ENCODE data around the gene PER2. TPM values are rescaled to one million over a fixed set of nuclear protein-coding genes. Genes with fewer than 3 reads are reported as not detected.
A peak's percentile ranks its signal among the peaks of the same experiment; 100 is the strongest.
"Not testable (repeated sequence)": the region's sequence is repeated elsewhere in the genome, so short reads cannot be mapped to it uniquely, and the experiment has no call there.

The PER2 gene
- total RNA-seq, 1 experiment from 2014 or later = 23.3 TPM

- H3K4me2 ChIP-seq (ENCODE audit: low read depth, low read length, poor library complexity, severe bottlenecking) = no peak overlapping the region
- H3K4me3 ChIP-seq (ENCODE audit: low read length) = no peak overlapping the region
- H3K9me3 ChIP-seq (ENCODE audit: low read length) = no peaks in the 10 kb centered on the region
- H3K4me1 ChIP-seq (ENCODE audit: low read length) = peaks cover 6% of the 10 kb centered on the region
- no peak overlapping the region for H2AFZ ChIP-seq (ENCODE audit: low read length)
- no peak for DNase-seq
- H3K27me3 ChIP-seq (ENCODE audit: low read length) = no peaks in the 10 kb centered on the region
- H3K9me2 ChIP-seq (replicated peaks; ENCODE audit: insufficient read depth, low read length) = no peaks in the 10 kb centered on the region
- peaks cover 36% of the 10 kb centered on the region for H3K79me2 ChIP-seq (ENCODE audit: low read length)
- peaks cover 37% of the 10 kb centered on the region for H3K36me3 ChIP-seq (ENCODE audit: insufficient read depth, low read length)
- H3K9ac ChIP-seq (ENCODE audit: low read length) = no peak overlapping the region
- no peaks in the 10 kb centered on the region for H4K20me1 ChIP-seq (ENCODE audit: insufficient read depth, low read depth, low read length)
- H3K27ac ChIP-seq (ENCODE audit: low read length) = no peak overlapping the region
Observed at GRCh38 chr2:238327751-238328150, 39.3 kb upstream of the PER2 start.

GRCh38 chr2:238326801-238327365 lies 38.5 kb upstream of the PER2 start:
- no peak overlapping the region for H3K9ac ChIP-seq (ENCODE audit: low read length)
- H3K4me1 ChIP-seq (ENCODE audit: low read length) = peaks cover 4% of the 10 kb centered on the region
- H4K20me1 ChIP-seq (ENCODE audit: insufficient read depth, low read depth, low read length) = no peaks in the 10 kb centered on the region
- no peak overlapping the region for H3K4me3 ChIP-seq (ENCODE audit: low read length)
- no peaks in the 10 kb centered on the region for H3K27me3 ChIP-seq (ENCODE audit: low read length)
- no peak for DNase-seq
- no peak overlapping the region for H3K27ac ChIP-seq (ENCODE audit: low read length)
- H3K36me3 ChIP-seq (ENCODE audit: insufficient read depth, low read length) = peaks cover 37% of the 10 kb centered on the region
- H2AFZ ChIP-seq (ENCODE audit: low read length) = no peak overlapping the region
- no peaks in the 10 kb centered on the region for H3K9me2 ChIP-seq (replicated peaks; ENCODE audit: insufficient read depth, low read length)
- H3K4me2 ChIP-seq (ENCODE audit: low read depth, low read length, poor library complexity, severe bottlenecking) = no peak overlapping the region
- no peaks in the 10 kb centered on the region for H3K9me3 ChIP-seq (ENCODE audit: low read length)
- H3K79me2 ChIP-seq (ENCODE audit: low read length) = peaks cover 33% of the 10 kb centered on the region

GRCh38 chr2:238325694-238326093 lies 37.3 kb upstream of the PER2 start:
- no peaks in the 10 kb centered on the region for H3K9me2 ChIP-seq (replicated peaks; ENCODE audit: insufficient read depth, low read length)
- H3K4me2 ChIP-seq (ENCODE audit: low read depth, low read length, poor library complexity, severe bottlenecking) = no peak overlapping the region
- no peak overlapping the region for H2AFZ ChIP-seq (ENCODE audit: low read length)
- H3K4me3 ChIP-seq (ENCODE audit: low read length) = no peak overlapping the region
- H3K27ac ChIP-seq (ENCODE audit: low read length) = no peak overlapping the region
- no peak overlapping the region for H3K9ac ChIP-seq (ENCODE audit: low read length)
- no peaks in the 10 kb centered on the region for H4K20me1 ChIP-seq (ENCODE audit: insufficient read depth, low read depth, low read length)
- no peaks in the 10 kb centered on the region for H3K27me3 ChIP-seq (ENCODE audit: low read length)
- H3K36me3 ChIP-seq (ENCODE audit: insufficient read depth, low read length) = peaks cover 37% of the 10 kb centered on the region
- H3K9me3 ChIP-seq (ENCODE audit: low read length) = no peaks in the 10 kb centered on the region
- peaks cover 44% of the 10 kb centered on the region for H3K79me2 ChIP-seq (ENCODE audit: low read length)
- H3K4me1 ChIP-seq (ENCODE audit: low read length) = peaks cover 12% of the 10 kb centered on the region
- DNase-seq = no peak

DNA sequence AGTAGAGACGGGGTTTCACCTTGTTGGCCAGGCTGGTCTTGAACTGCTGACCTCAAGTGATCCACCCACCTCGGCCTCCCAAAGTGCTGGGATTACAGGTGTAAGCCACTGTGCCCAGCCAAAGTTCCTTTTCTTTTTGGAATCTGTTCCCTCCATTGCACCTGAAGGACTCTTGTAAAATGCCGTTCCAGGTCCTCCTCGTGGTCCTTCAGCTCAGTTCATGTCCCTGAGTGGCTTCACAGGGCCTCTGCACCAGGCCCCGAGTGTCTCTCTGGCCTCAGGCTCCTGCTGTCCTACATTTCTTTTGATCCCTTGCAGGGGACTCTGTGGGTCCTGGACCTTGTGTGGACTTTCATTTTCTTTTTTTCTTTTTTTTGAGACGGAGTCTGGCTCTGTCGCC lies 35.8 kb upstream of the PER2 start:
- H4K20me1 ChIP-seq (ENCODE audit: insufficient read depth, low read depth, low read length); H3K27ac ChIP-seq (ENCODE audit: low read length); H3K4me3 ChIP-seq (ENCODE audit: low read length); DNase-seq; H3K9ac ChIP-seq (ENCODE audit: low read length); H2AFZ ChIP-seq (ENCODE audit: low read length); H3K9me2 ChIP-seq (replicated peaks; ENCODE audit: insufficient read depth, low read length); H3K4me2 ChIP-seq (ENCODE audit: low read depth, low read length, poor library complexity, severe bottlenecking); H3K27me3 ChIP-seq (ENCODE audit: low read length); H3K9me3 ChIP-seq (ENCODE audit: low read length): not testable (repeated sequence)
- peaks cover 37% of the 10 kb centered on the region for H3K36me3 ChIP-seq (ENCODE audit: insufficient read depth, low read length)
- peaks cover 16% of the 10 kb centered on the region for H3K4me1 ChIP-seq (ENCODE audit: low read length)
- peaks cover 40% of the 10 kb centered on the region for H3K79me2 ChIP-seq (ENCODE audit: low read length)

- H3K27ac ChIP-seq (ENCODE audit: low read length) = no peak overlapping the region
- H3K9ac ChIP-seq (ENCODE audit: low read length) = peak overlapping the region; percentile 67
- no peaks in the 10 kb centered on the region for H3K9me2 ChIP-seq (replicated peaks; ENCODE audit: insufficient read depth, low read length)
- DNase-seq = no peak
- no peaks in the 10 kb centered on the region for H3K27me3 ChIP-seq (ENCODE audit: low read length)
- peaks cover 21% of the 10 kb centered on the region for H3K36me3 ChIP-seq (ENCODE audit: insufficient read depth, low read length)
- H3K4me2 ChIP-seq (ENCODE audit: low read depth, low read length, poor library complexity, severe bottlenecking) = peak overlapping the region; percentile 73
- no peak overlapping the region for H2AFZ ChIP-seq (ENCODE audit: low read length)
- peaks cover 40% of the 10 kb centered on the region for H3K79me2 ChIP-seq (ENCODE audit: low read length)
- H3K4me1 ChIP-seq (ENCODE audit: low read length) = peaks cover 16% of the 10 kb centered on the region
- H3K4me3 ChIP-seq (ENCODE audit: low read length) = peak overlapping the region; percentile 69; the same call in 1 of the 2 replicates
- H3K9me3 ChIP-seq (ENCODE audit: low read length) = no peaks in the 10 kb centered on the region
- no peaks in the 10 kb centered on the region for H4K20me1 ChIP-seq (ENCODE audit: insufficient read depth, low read depth, low read length)
Observed at GRCh38 chr2:238322001-238322411, 33.6 kb upstream of the PER2 start.

GRCh38 chr2:238321467-238321866 lies 33.1 kb upstream of the PER2 start:
- peaks cover 16% of the 10 kb centered on the region for H3K4me1 ChIP-seq (ENCODE audit: low read length)
- H3K27me3 ChIP-seq (ENCODE audit: low read length) = no peaks in the 10 kb centered on the region
- no peak overlapping the region for H3K27ac ChIP-seq (ENCODE audit: low read length)
- no peak overlapping the region for H2AFZ ChIP-seq (ENCODE audit: low read length)
- H3K36me3 ChIP-seq (ENCODE audit: insufficient read depth, low read length) = peaks cover 15% of the 10 kb centered on the region
- H3K9ac ChIP-seq (ENCODE audit: low read length) = peak overlapping the region; percentile 67
- peak overlapping the region; percentile 73 for H3K4me2 ChIP-seq (ENCODE audit: low read depth, low read length, poor library complexity, severe bottlenecking)
- H4K20me1 ChIP-seq (ENCODE audit: insufficient read depth, low read depth, low read length) = no peaks in the 10 kb centered on the region
- peaks cover 40% of the 10 kb centered on the region for H3K79me2 ChIP-seq (ENCODE audit: low read length)
- no peaks in the 10 kb centered on the region for H3K9me2 ChIP-seq (replicated peaks; ENCODE audit: insufficient read depth, low read length)
- H3K9me3 ChIP-seq (ENCODE audit: low read length) = no peaks in the 10 kb centered on the region
- no peak for DNase-seq
- H3K4me3 ChIP-seq (ENCODE audit: low read length) = peak overlapping the region; percentile 69

DNA sequence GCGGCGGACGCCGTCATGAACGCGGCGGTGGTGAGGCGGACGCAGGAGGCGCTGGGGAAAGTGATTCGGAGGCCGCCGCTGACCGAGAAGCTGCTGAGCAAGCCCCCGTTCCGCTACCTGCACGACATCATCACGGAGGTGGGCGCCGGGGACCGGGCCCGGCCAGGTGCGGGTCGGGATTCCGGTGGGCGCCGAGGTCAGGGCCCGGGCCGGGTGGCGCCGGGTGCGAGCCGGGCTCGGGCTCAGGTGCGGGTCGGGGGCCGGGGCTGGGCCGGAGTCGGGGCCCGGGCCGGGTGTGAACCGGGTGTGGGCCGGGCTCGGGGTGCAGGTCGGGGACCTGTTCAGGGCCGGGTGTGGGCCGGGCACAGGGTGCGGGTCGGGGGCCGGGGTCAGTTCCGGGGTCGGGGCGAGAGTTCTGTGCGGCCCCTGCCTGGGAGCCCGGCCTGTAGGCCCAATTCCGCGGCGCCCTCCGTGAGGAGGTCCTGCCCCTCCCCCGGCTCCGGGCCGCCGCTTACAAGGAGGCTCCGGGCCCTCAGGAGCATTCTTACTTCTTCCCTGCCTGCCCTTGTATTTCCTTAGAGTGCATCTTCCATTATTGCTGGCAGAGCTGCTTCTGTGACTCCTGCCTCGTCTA lies 32.4 kb upstream of the PER2 start:
- Histone ChIP-seq H3K4me1 (ENCODE audit: low read length) (peaks cover 16% of the 10 kb centered on the region), H4K20me1 (ENCODE audit: insufficient read depth, low read depth, low read length) (no peaks in the 10 kb centered on the region), H3K4me2 (ENCODE audit: low read depth, low read length, poor library complexity, severe bottlenecking) (peak overlapping the region; percentile 73), H3K9ac (ENCODE audit: low read length) (peak overlapping the region; percentile 67), H3K9me3 (ENCODE audit: low read length) (no peaks in the 10 kb centered on the region), H3K4me3 (ENCODE audit: low read length) (peak overlapping the region; percentile 69), H3K9me2 (replicated peaks; ENCODE audit: insufficient read depth, low read length) (no peaks in the 10 kb centered on the region), H3K27me3 (ENCODE audit: low read length) (no peaks in the 10 kb centered on the region), H3K79me2 (ENCODE audit: low read length) (peaks cover 36% of the 10 kb centered on the region), H3K36me3 (ENCODE audit: insufficient read depth, low read length) (peaks cover 9% of the 10 kb centered on the region; the same call in 1 of the 2 replicates), H3K27ac (ENCODE audit: low read length) (0 out of 2 replicates have a peak overlapping the region, but pooled peaks have one; percentile 28), H2AFZ (ENCODE audit: low read length) (no peak overlapping the region)
- peak; percentile 56 for DNase-seq

DNA sequence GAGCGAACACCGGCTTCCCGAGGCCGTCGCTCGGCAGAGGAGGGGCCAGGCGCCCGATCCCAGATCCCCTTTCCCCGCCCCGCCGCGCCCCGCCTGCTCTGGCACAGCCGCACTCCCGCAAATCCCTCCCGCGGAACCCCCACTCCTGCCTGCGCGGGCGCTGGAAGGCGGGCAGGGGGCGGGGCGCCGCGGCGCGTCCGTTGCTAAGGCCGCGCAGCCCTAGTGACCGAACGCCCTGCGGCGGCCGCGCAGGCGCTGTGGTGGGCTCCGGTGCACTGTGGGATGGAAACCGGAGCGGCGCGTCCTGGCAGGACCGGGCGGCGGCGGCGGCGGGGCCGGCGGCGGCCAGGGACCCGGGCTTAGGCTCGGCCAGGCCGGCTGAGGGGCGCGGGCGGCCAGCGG lies 31.8 kb upstream of the PER2 start, which contains the start of gene TRAF3IP1:
Gene TRAF3IP1, plus strand, starts transcription at position 273 of the 402 bp plus-strand sequence. CDS start 145 bp downstream, outside the sequence.
- Histone ChIP-seq H3K4me2 (ENCODE audit: low read depth, low read length, poor library complexity, severe bottlenecking) (peak within 1 kb of the TSS; percentile 73), H4K20me1 (ENCODE audit: insufficient read depth, low read depth, low read length) (no peaks in the 10 kb centered on the region), H3K36me3 (ENCODE audit: insufficient read depth, low read length) (0 out of 2 replicates have a peak, but pooled peaks cover 5% of the 10 kb centered on the region), H3K27me3 (ENCODE audit: low read length) (no peaks in the 10 kb centered on the region), H3K79me2 (ENCODE audit: low read length) (peaks cover 35% of the 10 kb centered on the region), H3K9me3 (ENCODE audit: low read length) (no peaks in the 10 kb centered on the region), H2AFZ (ENCODE audit: low read length) (peak within 1 kb of the TSS; percentile 26), H3K27ac (ENCODE audit: low read length) (0 out of 2 replicates have a peak within 1 kb of the TSS, but pooled peaks have one; percentile 28), H3K4me3 (ENCODE audit: low read length) (peak within 1 kb of the TSS; percentile 69), H3K9me2 (replicated peaks; ENCODE audit: insufficient read depth, low read length) (no peaks in the 10 kb centered on the region), H3K9ac (ENCODE audit: low read length) (peak within 1 kb of the TSS; percentile 67), H3K4me1 (ENCODE audit: low read length) (peaks cover 16% of the 10 kb centered on the region)
- peak; percentile 93 for DNase-seq
